Fibroblast of pulmonary artery (primary cell): ENCODE measurements around the gene ALK.

Experiments
- DNase-seq: peaks from one replicate; pipeline ENCODE4 v3.0.0-alpha.2; 2010; ENCODE audit warnings: low read depth
- H3K4me3 ChIP-seq: replicated peaks from 2 replicates; pipeline ENCODE4 v1.5.1; 2011; ENCODE audit warnings: low read depth, mild to moderate bottlenecking, control low read depth, low read length, moderate library complexity
- TF ChIP-seq, protein P1 (sequence below): IDR thresholded peaks from 2 replicates; pipeline ENCODE4 v1.5.1; 2011; ENCODE audit warnings: mild to moderate bottlenecking, control low read depth, low read length, inconsistent platforms; ENCODE audit errors: missing control alignments

Gene ALK

GRCh38 chr2:29723255-29724001 is 198.0 kb downstream of the ALK start:
- no peak for DNase-seq
- TF ChIP-seq, protein P1, sequence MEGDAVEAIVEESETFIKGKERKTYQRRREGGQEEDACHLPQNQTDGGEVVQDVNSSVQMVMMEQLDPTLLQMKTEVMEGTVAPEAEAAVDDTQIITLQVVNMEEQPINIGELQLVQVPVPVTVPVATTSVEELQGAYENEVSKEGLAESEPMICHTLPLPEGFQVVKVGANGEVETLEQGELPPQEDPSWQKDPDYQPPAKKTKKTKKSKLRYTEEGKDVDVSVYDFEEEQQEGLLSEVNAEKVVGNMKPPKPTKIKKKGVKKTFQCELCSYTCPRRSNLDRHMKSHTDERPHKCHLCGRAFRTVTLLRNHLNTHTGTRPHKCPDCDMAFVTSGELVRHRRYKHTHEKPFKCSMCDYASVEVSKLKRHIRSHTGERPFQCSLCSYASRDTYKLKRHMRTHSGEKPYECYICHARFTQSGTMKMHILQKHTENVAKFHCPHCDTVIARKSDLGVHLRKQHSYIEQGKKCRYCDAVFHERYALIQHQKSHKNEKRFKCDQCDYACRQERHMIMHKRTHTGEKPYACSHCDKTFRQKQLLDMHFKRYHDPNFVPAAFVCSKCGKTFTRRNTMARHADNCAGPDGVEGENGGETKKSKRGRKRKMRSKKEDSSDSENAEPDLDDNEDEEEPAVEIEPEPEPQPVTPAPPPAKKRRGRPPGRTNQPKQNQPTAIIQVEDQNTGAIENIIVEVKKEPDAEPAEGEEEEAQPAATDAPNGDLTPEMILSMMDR, result no peak
- H3K4me3 ChIP-seq, result no peak overlapping the region

DNA sequence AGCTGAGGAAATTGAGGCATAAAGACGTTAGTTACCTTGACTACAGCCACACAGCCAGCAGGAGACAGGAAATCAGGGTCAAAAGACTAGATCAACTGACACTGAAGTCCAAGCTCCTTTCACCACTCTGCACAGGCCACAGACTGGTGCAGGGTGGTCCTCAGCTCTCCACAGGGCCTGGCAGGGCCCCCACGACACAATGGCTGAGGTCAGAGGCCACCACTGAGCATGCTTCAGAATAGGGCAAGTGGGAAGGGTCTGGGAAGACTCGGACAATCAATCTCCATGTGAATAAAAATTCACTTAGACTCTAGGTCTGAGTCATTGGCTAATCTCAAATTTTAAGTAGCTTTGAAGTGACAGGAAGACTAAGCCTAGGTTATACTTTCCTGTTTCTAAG is 201.7 kb downstream of the ALK start:
- H3K4me3 ChIP-seq, result no peak overlapping the region
- no peak for DNase-seq
- TF ChIP-seq, protein P1, result no peak

- DNase-seq, result no peak
- H3K4me3 ChIP-seq, result no peak overlapping the region
- TF ChIP-seq, protein P1, result no peak
These were observed 203.2 kb downstream of the ALK start for GRCh38 chr2:29718076-29718686.

GRCh38 chr2:29715655-29716054 is 205.7 kb downstream of the ALK start:
- H3K4me3 ChIP-seq, result no peak overlapping the region
- DNase-seq, result no peak
- TF ChIP-seq, protein P1, result no peak

GRCh38 chr2:29714333-29714732 is 207.1 kb downstream of the ALK start:
- no peak for DNase-seq
- TF ChIP-seq, protein P1, result no peak
- no peak overlapping the region for H3K4me3 ChIP-seq

DNA sequence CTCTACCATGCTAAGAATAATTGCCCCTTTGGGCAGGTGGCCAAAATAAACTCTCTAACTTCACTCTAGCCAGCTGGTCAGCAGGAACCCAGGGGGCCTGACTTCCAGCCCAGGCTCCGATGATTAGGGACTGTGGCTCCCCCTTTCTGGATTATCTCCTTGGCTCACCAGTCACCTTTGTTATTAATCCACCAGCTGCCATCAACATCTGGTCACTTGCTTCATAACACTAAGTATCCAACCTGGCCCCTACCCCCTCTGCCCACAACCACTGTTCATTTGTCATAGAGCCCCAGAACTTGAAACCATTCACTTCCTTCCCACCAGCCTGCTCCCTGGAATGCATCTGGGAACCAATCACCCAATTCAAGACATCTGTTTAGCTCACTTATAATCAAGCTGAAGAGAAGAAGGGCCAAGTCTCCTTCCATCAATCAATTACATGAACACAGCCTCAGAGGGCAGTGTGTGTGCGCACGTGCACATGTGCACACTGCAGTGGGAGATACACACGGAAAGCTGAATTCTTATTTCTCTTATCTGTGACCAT is 215.1 kb downstream of the ALK start:
- H3K4me3 ChIP-seq, result no peak overlapping the region
- no peak for DNase-seq
- TF ChIP-seq, protein P1, result no peak

- TF ChIP-seq, protein P1, result no peak
- no peak for DNase-seq
- no peak overlapping the region for H3K4me3 ChIP-seq
These were observed 215.8 kb downstream of the ALK start for GRCh38 chr2:29705616-29706015.
